GM12874 (cell line): ENCODE results near the gene TMCO4.

Experiments
- CTCF ChIP-seq: IDR thresholded peaks from 2 replicates; pipeline ENCODE4 v1.5.1; 2011; ENCODE audit warnings: low read depth, mild to moderate bottlenecking, control low read depth, low read length, moderate library complexity; ENCODE audit not compliant: insufficient read depth

TMCO4 gene

GRCh38 chr1:19643121-19643520 is 156.6 kb downstream of the TMCO4 start:
- TF ChIP-seq CTCF, result no peak

GRCh38 chr1:19640363-19641316 is 159.1 kb downstream of the TMCO4 start:
- no peak for TF ChIP-seq CTCF

GRCh38 chr1:19639999-19640362 is 159.7 kb downstream of the TMCO4 start:
- TF ChIP-seq CTCF, result no peak

- TF ChIP-seq CTCF, result no peak
These were observed 162.1 kb downstream of the TMCO4 start for GRCh38 chr1:19637606-19638005.

- TF ChIP-seq CTCF, result no peak
These were observed 163.7 kb downstream of the TMCO4 start for GRCh38 chr1:19636065-19636464.

GRCh38 chr1:19635646-19636045 is 164.1 kb downstream of the TMCO4 start:
- no peak for TF ChIP-seq CTCF

- no peak for TF ChIP-seq CTCF
These were observed 166.6 kb downstream of the TMCO4 start for GRCh38 chr1:19633106-19633505.
